ENCODE data around the gene DDX28. TPM values are rescaled to one million over a fixed set of nuclear protein-coding genes. Genes with fewer than 3 reads are reported as not detected.

Gene DDX28
- total and polyA plus RNA-seq, 9 of the 15 experiments (the other 6 are each of a cell fraction or from before 2014, with no cell fraction given), result 2.8 to 24.5 (median 15.9) TPM

DNA sequence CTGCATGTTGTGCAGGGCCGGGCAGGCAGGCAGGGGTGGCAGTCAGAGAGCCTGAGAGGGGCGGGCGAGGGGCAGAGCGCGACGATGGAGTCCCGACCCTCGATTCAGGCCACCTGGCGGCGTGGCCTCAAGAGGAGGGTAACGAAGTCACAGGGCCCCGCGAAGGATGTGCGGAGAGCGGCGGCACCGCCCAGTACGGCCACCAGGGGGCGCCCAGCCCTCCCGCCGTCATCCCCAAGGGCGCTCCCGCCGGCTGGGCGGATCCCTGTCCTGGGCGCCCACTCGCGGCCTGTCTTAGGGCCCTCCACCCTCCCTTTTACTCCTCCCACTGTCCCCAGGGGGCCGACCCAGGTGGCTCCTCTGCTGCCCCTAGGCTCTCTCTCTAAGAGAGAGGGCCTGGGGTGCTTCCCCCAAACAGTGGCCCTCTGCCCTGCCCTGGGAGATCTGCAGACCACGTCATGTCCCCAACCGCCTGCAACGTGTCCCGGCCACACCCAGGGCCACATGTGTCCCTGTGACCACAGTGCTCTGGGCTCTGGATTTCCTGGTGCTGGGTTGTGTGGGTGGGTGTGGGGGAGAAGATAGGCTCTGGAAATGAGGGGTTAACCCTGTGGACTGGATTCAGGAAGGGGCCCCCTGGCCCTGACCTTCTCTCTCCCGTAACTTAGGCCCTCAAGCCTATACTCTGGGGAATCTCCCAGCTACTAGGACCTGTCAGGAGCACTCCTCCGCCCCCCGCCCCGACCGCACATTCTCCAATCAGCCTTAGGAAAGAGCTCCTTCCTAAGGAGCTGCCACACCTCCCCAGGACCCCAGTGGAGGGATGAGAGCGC is 29.6 kb downstream of the DDX28 start (continued):
- no peak for TF ChIP-seq CHD4 (IDR thresholded peaks at IDR 0.05; ENCODE audit: insufficient read depth, insufficient replicate concordance, low read depth, low read length, poor library complexity, severe bottlenecking)
- TF ChIP-seq, protein P1, sequence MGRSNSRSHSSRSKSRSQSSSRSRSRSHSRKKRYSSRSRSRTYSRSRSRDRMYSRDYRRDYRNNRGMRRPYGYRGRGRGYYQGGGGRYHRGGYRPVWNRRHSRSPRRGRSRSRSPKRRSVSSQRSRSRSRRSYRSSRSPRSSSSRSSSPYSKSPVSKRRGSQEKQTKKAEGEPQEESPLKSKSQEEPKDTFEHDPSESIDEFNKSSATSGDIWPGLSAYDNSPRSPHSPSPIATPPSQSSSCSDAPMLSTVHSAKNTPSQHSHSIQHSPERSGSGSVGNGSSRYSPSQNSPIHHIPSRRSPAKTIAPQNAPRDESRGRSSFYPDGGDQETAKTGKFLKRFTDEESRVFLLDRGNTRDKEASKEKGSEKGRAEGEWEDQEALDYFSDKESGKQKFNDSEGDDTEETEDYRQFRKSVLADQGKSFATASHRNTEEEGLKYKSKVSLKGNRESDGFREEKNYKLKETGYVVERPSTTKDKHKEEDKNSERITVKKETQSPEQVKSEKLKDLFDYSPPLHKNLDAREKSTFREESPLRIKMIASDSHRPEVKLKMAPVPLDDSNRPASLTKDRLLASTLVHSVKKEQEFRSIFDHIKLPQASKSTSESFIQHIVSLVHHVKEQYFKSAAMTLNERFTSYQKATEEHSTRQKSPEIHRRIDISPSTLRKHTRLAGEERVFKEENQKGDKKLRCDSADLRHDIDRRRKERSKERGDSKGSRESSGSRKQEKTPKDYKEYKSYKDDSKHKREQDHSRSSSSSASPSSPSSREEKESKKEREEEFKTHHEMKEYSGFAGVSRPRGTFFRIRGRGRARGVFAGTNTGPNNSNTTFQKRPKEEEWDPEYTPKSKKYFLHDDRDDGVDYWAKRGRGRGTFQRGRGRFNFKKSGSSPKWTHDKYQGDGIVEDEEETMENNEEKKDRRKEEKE (IDR thresholded peaks at IDR 0.05; ENCODE audit: borderline replicate concordance in 1 of 2, control insufficient read depth in 1 of 2, low read depth in 2 of 2, low read length in 1 of 2), result no peak
- no peak for TF ChIP-seq MTA2 (IDR thresholded peaks at IDR 0.05; ENCODE audit: low read depth)
- TF ChIP-seq FOXA1 (IDR thresholded peaks at IDR 0.05; ENCODE audit: borderline replicate concordance), result no peak
- TF ChIP-seq, protein P2, sequence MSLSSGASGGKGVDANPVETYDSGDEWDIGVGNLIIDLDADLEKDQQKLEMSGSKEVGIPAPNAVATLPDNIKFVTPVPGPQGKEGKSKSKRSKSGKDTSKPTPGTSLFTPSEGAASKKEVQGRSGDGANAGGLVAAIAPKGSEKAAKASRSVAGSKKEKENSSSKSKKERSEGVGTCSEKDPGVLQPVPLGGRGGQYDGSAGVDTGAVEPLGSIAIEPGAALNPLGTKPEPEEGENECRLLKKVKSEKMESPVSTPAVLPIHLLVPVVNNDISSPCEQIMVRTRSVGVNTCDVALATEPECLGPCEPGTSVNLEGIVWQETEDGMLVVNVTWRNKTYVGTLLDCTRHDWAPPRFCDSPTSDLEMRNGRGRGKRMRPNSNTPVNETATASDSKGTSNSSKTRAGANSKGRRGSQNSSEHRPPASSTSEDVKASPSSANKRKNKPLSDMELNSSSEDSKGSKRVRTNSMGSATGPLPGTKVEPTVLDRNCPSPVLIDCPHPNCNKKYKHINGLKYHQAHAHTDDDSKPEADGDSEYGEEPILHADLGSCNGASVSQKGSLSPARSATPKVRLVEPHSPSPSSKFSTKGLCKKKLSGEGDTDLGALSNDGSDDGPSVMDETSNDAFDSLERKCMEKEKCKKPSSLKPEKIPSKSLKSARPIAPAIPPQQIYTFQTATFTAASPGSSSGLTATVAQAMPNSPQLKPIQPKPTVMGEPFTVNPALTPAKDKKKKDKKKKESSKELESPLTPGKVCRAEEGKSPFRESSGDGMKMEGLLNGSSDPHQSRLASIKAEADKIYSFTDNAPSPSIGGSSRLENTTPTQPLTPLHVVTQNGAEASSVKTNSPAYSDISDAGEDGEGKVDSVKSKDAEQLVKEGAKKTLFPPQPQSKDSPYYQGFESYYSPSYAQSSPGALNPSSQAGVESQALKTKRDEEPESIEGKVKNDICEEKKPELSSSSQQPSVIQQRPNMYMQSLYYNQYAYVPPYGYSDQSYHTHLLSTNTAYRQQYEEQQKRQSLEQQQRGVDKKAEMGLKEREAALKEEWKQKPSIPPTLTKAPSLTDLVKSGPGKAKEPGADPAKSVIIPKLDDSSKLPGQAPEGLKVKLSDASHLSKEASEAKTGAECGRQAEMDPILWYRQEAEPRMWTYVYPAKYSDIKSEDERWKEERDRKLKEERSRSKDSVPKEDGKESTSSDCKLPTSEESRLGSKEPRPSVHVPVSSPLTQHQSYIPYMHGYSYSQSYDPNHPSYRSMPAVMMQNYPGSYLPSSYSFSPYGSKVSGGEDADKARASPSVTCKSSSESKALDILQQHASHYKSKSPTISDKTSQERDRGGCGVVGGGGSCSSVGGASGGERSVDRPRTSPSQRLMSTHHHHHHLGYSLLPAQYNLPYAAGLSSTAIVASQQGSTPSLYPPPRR (CRISPR knock-in tag; IDR thresholded peaks at IDR 0.05; ENCODE audit: borderline replicate concordance), result no peak
- no peak for TF ChIP-seq ZKSCAN1 (IDR thresholded peaks at IDR 0.05; ENCODE audit: low read depth, low read length)
- TF ChIP-seq NR2C1 (IDR thresholded peaks at IDR 0.05), result no peak
- no peak for TF ChIP-seq NR2C1 (tag; IDR thresholded peaks at IDR 0.05)
- TF ChIP-seq NFIC (IDR thresholded peaks at IDR 0.05), result peak; percentile 37; the same call in 1 of the 2 replicates
- peak; percentile 27 for TF ChIP-seq FIP1L1 (IDR thresholded peaks at IDR 0.05; ENCODE audit: low read depth, low read length, poor library complexity, severe bottlenecking)
- TF ChIP-seq, protein P3, sequence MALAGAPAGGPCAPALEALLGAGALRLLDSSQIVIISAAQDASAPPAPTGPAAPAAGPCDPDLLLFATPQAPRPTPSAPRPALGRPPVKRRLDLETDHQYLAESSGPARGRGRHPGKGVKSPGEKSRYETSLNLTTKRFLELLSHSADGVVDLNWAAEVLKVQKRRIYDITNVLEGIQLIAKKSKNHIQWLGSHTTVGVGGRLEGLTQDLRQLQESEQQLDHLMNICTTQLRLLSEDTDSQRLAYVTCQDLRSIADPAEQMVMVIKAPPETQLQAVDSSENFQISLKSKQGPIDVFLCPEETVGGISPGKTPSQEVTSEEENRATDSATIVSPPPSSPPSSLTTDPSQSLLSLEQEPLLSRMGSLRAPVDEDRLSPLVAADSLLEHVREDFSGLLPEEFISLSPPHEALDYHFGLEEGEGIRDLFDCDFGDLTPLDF (CRISPR knock-in tag; IDR thresholded peaks at IDR 0.05), result peak; percentile 60
- no peak for TF ChIP-seq CEBPG (CRISPR knock-in tag; IDR thresholded peaks at IDR 0.05)
- TF ChIP-seq CEBPG (tag; conservative IDR thresholded peaks at IDR 0.05 in 1 of 2, IDR thresholded peaks at IDR 0.05 in 1 of 2), result no peak
- TF ChIP-seq RB1 (IDR thresholded peaks at IDR 0.05; ENCODE audit: low read depth), result peak; percentile 99
- no peak for TF ChIP-seq ELF2 (CRISPR knock-in tag; IDR thresholded peaks at IDR 0.05)

All from K562 (cell line).